GM15510 (cell line): ENCODE measurements around the gene RETREG2.

ENCODE experiments used
- POLR2A ChIP-seq: IDR thresholded peaks from 3 replicates; pipeline ENCODE4 v1.6.1; 2011; ENCODE audit warnings: borderline replicate concordance; ENCODE audit not compliant: insufficient read length; ENCODE audit errors: extremely low read depth

Gene RETREG2

GRCh38 chr2:219229305-219230058 lies 51.4 kb downstream of the RETREG2 start, which contains the start of the genes ANKZF1 and ATG9A:
ANKZF1 (plus strand) TSS chr2:219229806; CDS start chr2:219230258, 452 bp downstream.
ATG9A (minus strand) TSS chr2:219229636; CDS start chr2:219228024, 1,612 bp downstream.
- peak; percentile 85 for TF ChIP-seq POLR2A

GRCh38 chr2:219230059-219230540 lies 52.0 kb downstream of the RETREG2 start:
- TF ChIP-seq POLR2A: peak; percentile 4

- TF ChIP-seq POLR2A: no peak
These were observed 56.3 kb downstream of the RETREG2 start for GRCh38 chr2:219234331-219234730.
